Heart left ventricle (tissue), 13 donors: Measurements from ENCODE around the gene VPS13C.

ENCODE experiments used
- CTCF ChIP-seq, 12 donors: fragments of 200-600 bp; sonication (generic) in 4 of 12; IDR thresholded peaks; one replicate each; pipeline versions ENCODE4 v1.5.0 to v1.8.0; 2018 to 2022; ENCODE audit warnings: antibody characterized with exemption in 12 of 12, mild to moderate bottlenecking in 5 of 12
- POLR2A ChIP-seq, 2 donors: fragments of 450-650 bp; IDR thresholded peaks; one replicate each; pipeline ENCODE4 v1.6.1; 2017; ENCODE audit warnings: antibody characterized with exemption in 2 of 2, mild to moderate bottlenecking in 2 of 2, moderate library complexity in 2 of 2
- donor health status: ischemic (EF 13 %, LVEDD 7.1; RV severe dilation, severe dysfunction).
- donor health status: DM: no; HTN: yes; CAD: no.
- donor health status: DM: no; HTN: no; CAD: no.
- donor health status: ischemic (EF 25% LVEDD 6.9; RV normal size, moderate dysfunction).
- donor health status: ischemic (EF 25% LVEDD 5.7; RV mildly dilated, moderate dysfunction).
- donor health status: ischemic (EF 35%, LVEDD 5.7; RV mildly dilated, moderate dysfunction).
- donor health status: nonischemic (EF 11% LVEDD 7.7; RV severe dilation, severe dysfunction).
- donor health status: DM: yes; HTN: yes; CAD: no.
- donor health status: PGD.
- donor health status: ischemic (EF 29% LVEDD 5.4; RV normal size, mild dysfunction).
- donor health status: nonischemic (EF 23%, LVEDD 6.1; RV moderate dilation, normal function).

GRCh38 chr15:61907753-61908086 is 152.5 kb downstream of the VPS13C start:
- TF ChIP-seq CTCF (IDR thresholded peaks at IDR 0.05) (no peak), POLR2A (IDR thresholded peaks at IDR 0.05) (no peak)
